ENCODE data around the gene RAPGEF2.

RAPGEF2 gene

GRCh38 chr4:159097785-159098184 is 5.1 kb upstream of the RAPGEF2 start:
- H3K4me3 ChIP-seq (ENCODE audit: insufficient read depth, low read depth, low read length, poor library complexity, severe bottlenecking) = no peak overlapping the region
- peaks cover 5% of the 10 kb centered on the region for H3K4me1 ChIP-seq (ENCODE audit: control insufficient read depth, insufficient read depth, low read length, poor library complexity, severe bottlenecking)
- H3K27ac ChIP-seq (ENCODE audit: insufficient read depth, low read length, poor library complexity, severe bottlenecking) = no peak overlapping the region
- no peaks in the 10 kb centered on the region for H3K36me3 ChIP-seq (ENCODE audit: control insufficient read depth, insufficient read depth, low read length)
- no peaks in the 10 kb centered on the region for H3K9me3 ChIP-seq (ENCODE audit: control insufficient read depth, low read length)
- no peak for DNase-seq
- H3K27me3 ChIP-seq (replicated peaks; ENCODE audit: control insufficient read depth, insufficient read depth, low read length, poor library complexity, severe bottlenecking) = no peaks in the 10 kb centered on the region

GRCh38 chr4:159098482-159099127 is 4.3 kb upstream of the RAPGEF2 start:
- no peak for DNase-seq
- H3K27me3 ChIP-seq (replicated peaks; ENCODE audit: control insufficient read depth, insufficient read depth, low read length, poor library complexity, severe bottlenecking) = no peaks in the 10 kb centered on the region
- no peak overlapping the region for H3K4me3 ChIP-seq (ENCODE audit: insufficient read depth, low read depth, low read length, poor library complexity, severe bottlenecking)

DNA sequence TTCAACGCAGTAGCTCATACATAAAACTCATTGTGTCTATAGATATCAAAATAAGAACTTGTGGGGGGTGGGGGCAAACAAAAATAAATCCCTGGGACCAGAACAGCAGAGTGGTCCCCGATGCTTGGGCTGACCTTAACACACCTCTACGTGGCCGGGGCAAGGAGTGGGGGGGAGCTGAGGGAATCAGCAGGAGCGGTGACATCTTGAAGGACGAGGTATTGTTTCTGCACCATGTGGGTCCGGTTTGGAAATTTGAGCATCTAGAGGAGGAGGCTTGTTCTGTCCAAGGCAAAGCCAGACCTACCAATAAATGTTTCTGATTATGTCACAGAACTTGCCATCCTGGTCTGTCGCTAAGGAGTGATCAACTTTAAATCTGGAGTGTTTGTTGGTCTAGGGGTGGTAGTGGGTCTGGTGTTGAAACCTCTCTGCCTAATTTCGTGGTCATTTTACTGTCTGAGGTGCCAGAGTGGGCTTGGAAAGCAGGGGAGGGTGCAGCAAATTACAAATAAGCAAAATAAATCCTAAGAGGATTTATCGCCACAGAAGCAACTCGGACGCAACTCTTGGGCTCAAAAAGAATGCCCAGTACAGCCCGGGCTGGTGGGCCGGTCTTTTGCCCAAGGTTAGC is 774 bp upstream of the RAPGEF2 start:
- H3K4me1 ChIP-seq (ENCODE audit: control insufficient read depth, insufficient read depth, low read length, poor library complexity, severe bottlenecking) = peaks cover 5% of the 10 kb centered on the region
- H3K36me3 ChIP-seq (ENCODE audit: control insufficient read depth, insufficient read depth, low read length) = no peaks in the 10 kb centered on the region
- H3K27me3 ChIP-seq (replicated peaks; ENCODE audit: control insufficient read depth, insufficient read depth, low read length, poor library complexity, severe bottlenecking) = no peaks in the 10 kb centered on the region
- H3K27ac ChIP-seq (ENCODE audit: insufficient read depth, low read length, poor library complexity, severe bottlenecking) = peak overlapping the region; percentile 78
- H3K4me3 ChIP-seq (ENCODE audit: insufficient read depth, low read depth, low read length, poor library complexity, severe bottlenecking) = peak overlapping the region; percentile 65
- no peaks in the 10 kb centered on the region for H3K9me3 ChIP-seq (ENCODE audit: control insufficient read depth, low read length)
- DNase-seq = no peak

More at GRCh38 chr4:159098482-159099127, 4.3 kb upstream of the RAPGEF2 start:
- H3K9me3 ChIP-seq (ENCODE audit: control insufficient read depth, low read length) = no peaks in the 10 kb centered on the region
- peaks cover 5% of the 10 kb centered on the region for H3K4me1 ChIP-seq (ENCODE audit: control insufficient read depth, insufficient read depth, low read length, poor library complexity, severe bottlenecking)
- no peaks in the 10 kb centered on the region for H3K36me3 ChIP-seq (ENCODE audit: control insufficient read depth, insufficient read depth, low read length)
- no peak overlapping the region for H3K27ac ChIP-seq (ENCODE audit: insufficient read depth, low read length, poor library complexity, severe bottlenecking)

- Histone ChIP-seq H3K9me3 (ENCODE audit: control insufficient read depth, low read length) (no peaks in the 10 kb centered on the region), H3K27me3 (replicated peaks; ENCODE audit: control insufficient read depth, insufficient read depth, low read length, poor library complexity, severe bottlenecking) (no peaks in the 10 kb centered on the region), H3K4me1 (ENCODE audit: control insufficient read depth, insufficient read depth, low read length, poor library complexity, severe bottlenecking) (peaks cover 5% of the 10 kb centered on the region), H3K4me3 (ENCODE audit: insufficient read depth, low read depth, low read length, poor library complexity, severe bottlenecking) (peak overlapping the region; percentile 82), H3K27ac (ENCODE audit: insufficient read depth, low read length, poor library complexity, severe bottlenecking) (peak overlapping the region; percentile 78), H3K36me3 (ENCODE audit: control insufficient read depth, insufficient read depth, low read length) (no peaks in the 10 kb centered on the region)
- no peak for DNase-seq
These were observed 608 bp downstream of the RAPGEF2 start for GRCh38 chr4:159103384-159103990.

DNA sequence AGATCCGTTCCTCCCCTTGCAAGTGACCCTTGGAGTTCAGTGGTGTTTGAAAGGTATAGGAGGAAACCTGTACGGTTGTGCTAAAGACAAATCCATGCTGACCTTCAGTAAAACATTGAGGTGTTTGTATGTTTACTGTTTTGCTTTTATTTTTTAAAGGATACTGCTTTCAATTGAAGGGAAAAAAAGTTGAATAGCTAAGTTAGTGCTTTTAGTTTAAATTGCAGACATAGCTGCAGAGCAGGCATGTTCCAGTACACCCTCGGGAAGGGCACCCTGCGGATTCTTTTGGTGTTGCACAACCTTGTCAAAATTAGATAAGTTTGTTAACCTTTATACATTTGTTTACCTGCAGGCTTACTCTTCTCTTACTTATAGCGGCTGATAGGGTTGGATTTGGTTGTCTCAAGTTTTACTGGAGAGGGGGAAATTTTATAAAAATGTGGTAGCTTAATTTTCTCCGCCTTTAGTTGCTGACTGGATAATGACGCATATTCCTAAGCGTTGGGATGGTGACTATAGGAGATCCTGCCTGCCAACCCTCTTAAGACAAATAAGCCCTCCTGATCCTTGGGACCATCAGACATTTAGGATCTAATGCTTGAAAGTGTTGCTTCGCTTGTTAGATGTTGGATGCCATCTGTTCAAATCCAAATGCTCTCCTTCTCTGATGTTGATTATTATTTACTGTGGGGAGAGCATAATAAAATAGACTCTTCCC is 2.0 kb downstream of the RAPGEF2 start:
- DNase-seq = no peak
- no peak overlapping the region for H3K27ac ChIP-seq (ENCODE audit: insufficient read depth, low read length, poor library complexity, severe bottlenecking)

DNA sequence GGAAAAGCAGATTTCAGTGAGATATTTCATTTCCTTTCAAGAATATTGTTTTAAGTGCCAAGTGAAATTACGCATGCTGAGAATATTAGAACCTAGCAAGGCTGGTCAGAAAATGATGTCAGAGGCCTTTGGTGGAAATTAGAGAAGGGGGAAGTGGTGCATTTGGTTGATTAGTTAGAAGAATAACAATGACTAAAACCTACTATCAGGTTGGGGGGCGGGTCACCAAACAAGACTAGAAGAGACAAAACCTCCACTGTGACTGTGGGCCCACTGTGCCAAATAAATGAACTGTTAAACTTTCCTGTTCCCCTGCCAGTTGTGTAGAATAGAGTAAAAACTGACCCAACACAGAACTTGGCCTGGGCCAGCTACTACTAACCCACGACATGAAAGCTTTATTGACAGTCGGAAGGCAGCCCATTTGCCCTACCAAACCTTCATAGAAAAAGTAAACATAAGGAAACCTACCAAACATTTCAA is 2.9 kb downstream of the RAPGEF2 start:
- H3K9me3 ChIP-seq (ENCODE audit: control insufficient read depth, low read length) = no peaks in the 10 kb centered on the region
- H3K27ac ChIP-seq (ENCODE audit: insufficient read depth, low read length, poor library complexity, severe bottlenecking) = no peak overlapping the region
- H3K4me1 ChIP-seq (ENCODE audit: control insufficient read depth, insufficient read depth, low read length, poor library complexity, severe bottlenecking) = peaks cover 5% of the 10 kb centered on the region
- no peaks in the 10 kb centered on the region for H3K36me3 ChIP-seq (ENCODE audit: control insufficient read depth, insufficient read depth, low read length)
- no peaks in the 10 kb centered on the region for H3K27me3 ChIP-seq (replicated peaks; ENCODE audit: control insufficient read depth, insufficient read depth, low read length, poor library complexity, severe bottlenecking)
- no peak for DNase-seq
- no peak overlapping the region for H3K4me3 ChIP-seq (ENCODE audit: insufficient read depth, low read depth, low read length, poor library complexity, severe bottlenecking)

More for the DNA sequence above, 2.0 kb downstream of the RAPGEF2 start:
- Histone ChIP-seq H3K4me3 (ENCODE audit: insufficient read depth, low read depth, low read length, poor library complexity, severe bottlenecking) (peak overlapping the region; percentile 65), H3K27me3 (replicated peaks; ENCODE audit: control insufficient read depth, insufficient read depth, low read length, poor library complexity, severe bottlenecking) (no peaks in the 10 kb centered on the region), H3K9me3 (ENCODE audit: control insufficient read depth, low read length) (no peaks in the 10 kb centered on the region), H3K4me1 (ENCODE audit: control insufficient read depth, insufficient read depth, low read length, poor library complexity, severe bottlenecking) (peaks cover 5% of the 10 kb centered on the region), H3K36me3 (ENCODE audit: control insufficient read depth, insufficient read depth, low read length) (no peaks in the 10 kb centered on the region)

DNA sequence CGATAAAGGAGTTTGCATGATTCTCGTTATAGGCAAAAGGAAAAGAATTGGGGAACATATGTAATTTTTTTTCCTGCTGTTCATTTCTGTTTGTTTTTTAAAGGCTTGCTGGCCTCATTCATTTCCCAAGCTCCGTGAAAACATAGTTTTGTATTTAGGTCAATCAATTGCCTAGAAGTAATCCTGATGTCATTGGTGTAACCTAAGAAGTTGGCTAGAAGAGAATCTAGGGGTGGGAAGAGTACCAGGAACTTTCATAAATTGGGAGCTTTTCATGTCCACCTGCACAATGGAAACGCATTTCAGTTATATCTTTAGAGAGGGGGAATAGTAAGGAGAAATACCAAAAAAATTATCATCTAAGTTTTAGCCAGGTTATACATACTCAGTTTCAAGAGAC is 3.8 kb downstream of the RAPGEF2 start:
- no peaks in the 10 kb centered on the region for H3K9me3 ChIP-seq (ENCODE audit: control insufficient read depth, low read length)
- no peaks in the 10 kb centered on the region for H3K27me3 ChIP-seq (replicated peaks; ENCODE audit: control insufficient read depth, insufficient read depth, low read length, poor library complexity, severe bottlenecking)
- H3K4me1 ChIP-seq (ENCODE audit: control insufficient read depth, insufficient read depth, low read length, poor library complexity, severe bottlenecking) = peaks cover 5% of the 10 kb centered on the region
- DNase-seq = no peak
- no peaks in the 10 kb centered on the region for H3K36me3 ChIP-seq (ENCODE audit: control insufficient read depth, insufficient read depth, low read length)
- no peak overlapping the region for H3K27ac ChIP-seq (ENCODE audit: insufficient read depth, low read length, poor library complexity, severe bottlenecking)
- no peak overlapping the region for H3K4me3 ChIP-seq (ENCODE audit: insufficient read depth, low read depth, low read length, poor library complexity, severe bottlenecking)

- Histone ChIP-seq H3K27me3 (replicated peaks; ENCODE audit: control insufficient read depth, insufficient read depth, low read length, poor library complexity, severe bottlenecking) (no peaks in the 10 kb centered on the region), H3K27ac (ENCODE audit: insufficient read depth, low read length, poor library complexity, severe bottlenecking) (no peak overlapping the region), H3K36me3 (ENCODE audit: control insufficient read depth, insufficient read depth, low read length) (no peaks in the 10 kb centered on the region), H3K4me3 (ENCODE audit: insufficient read depth, low read depth, low read length, poor library complexity, severe bottlenecking) (no peak overlapping the region), H3K9me3 (ENCODE audit: control insufficient read depth, low read length) (no peaks in the 10 kb centered on the region), H3K4me1 (ENCODE audit: control insufficient read depth, insufficient read depth, low read length, poor library complexity, severe bottlenecking) (peaks cover 2% of the 10 kb centered on the region)
- no peak for DNase-seq
These were observed 4.5 kb downstream of the RAPGEF2 start for GRCh38 chr4:159107203-159107925.

DNA sequence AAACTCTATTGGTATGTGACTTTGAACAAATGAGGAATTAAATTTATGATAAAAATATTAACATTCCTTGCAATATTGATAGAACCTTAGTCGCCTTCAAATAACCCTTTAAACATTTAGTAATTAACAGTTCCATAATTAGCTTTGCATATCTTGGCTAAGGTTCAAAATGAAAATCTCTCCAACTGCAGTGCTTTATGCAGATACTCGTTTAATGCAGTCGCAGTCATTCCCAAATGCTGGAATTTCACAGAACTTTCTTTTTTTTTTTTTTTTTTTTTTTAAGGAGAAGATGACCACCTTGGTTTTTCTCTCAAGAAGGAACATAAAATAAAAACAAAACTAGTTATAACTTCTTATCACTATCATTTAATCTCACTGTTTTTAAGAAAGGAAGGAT is 5.2 kb downstream of the RAPGEF2 start:
- no peak overlapping the region for H3K27ac ChIP-seq (ENCODE audit: insufficient read depth, low read length, poor library complexity, severe bottlenecking)
- no peaks in the 10 kb centered on the region for H3K9me3 ChIP-seq (ENCODE audit: control insufficient read depth, low read length)
- no peak overlapping the region for H3K4me3 ChIP-seq (ENCODE audit: insufficient read depth, low read depth, low read length, poor library complexity, severe bottlenecking)
- H3K27me3 ChIP-seq (replicated peaks; ENCODE audit: control insufficient read depth, insufficient read depth, low read length, poor library complexity, severe bottlenecking) = no peaks in the 10 kb centered on the region
- no peaks in the 10 kb centered on the region for H3K36me3 ChIP-seq (ENCODE audit: control insufficient read depth, insufficient read depth, low read length)
- no peaks in the 10 kb centered on the region for H3K4me1 ChIP-seq (ENCODE audit: control insufficient read depth, insufficient read depth, low read length, poor library complexity, severe bottlenecking)
- no peak for DNase-seq
